Effector memory CD4-positive, alpha-beta T cell (primary cell): Measurements from ENCODE around the gene CNOT3.

Experiments used
- DNase-seq, 3 donors: peaks; one replicate each; pipeline ENCODE4 v3.0.0-alpha.2; 2020
- H3K27ac ChIP-seq: 2 replicates; pipeline ENCODE4 v1.7.0; 2013; ENCODE audit warnings: mild to moderate bottlenecking, low read length, moderate library complexity; ENCODE audit not compliant: insufficient read depth, poor library complexity, severe bottlenecking
- H3K27me3 ChIP-seq: replicated peaks from 2 replicates; pipeline ENCODE4 v1.7.0; 2013; ENCODE audit warnings: mild to moderate bottlenecking, low read length; ENCODE audit not compliant: insufficient read depth, control insufficient read depth, poor library complexity, severe bottlenecking
- H3K36me3 ChIP-seq: 2 replicates; pipeline ENCODE4 v1.7.0; 2013; ENCODE audit warnings: mild to moderate bottlenecking, low read length, moderate library complexity; ENCODE audit not compliant: control insufficient read depth, insufficient read depth
- H3K4me1 ChIP-seq: 2 replicates; pipeline ENCODE4 v1.7.0; 2013; ENCODE audit warnings: low read length, mild to moderate bottlenecking; ENCODE audit not compliant: control insufficient read depth, insufficient read depth, poor library complexity, severe bottlenecking
- H3K4me3 ChIP-seq: 2 replicates; pipeline ENCODE4 v1.7.0; 2013; ENCODE audit warnings: low read length, low read depth, mild to moderate bottlenecking; ENCODE audit not compliant: insufficient read depth, poor library complexity, severe bottlenecking
- H3K9me3 ChIP-seq: 2 replicates; pipeline ENCODE4 v1.7.0; 2013; ENCODE audit warnings: mild to moderate bottlenecking, low read length, moderate library complexity; ENCODE audit not compliant: control insufficient read depth

Gene CNOT3

GRCh38 chr19:54136086-54136863 is 1.3 kb upstream of the CNOT3 start:
- no peak for DNase-seq
- Histone ChIP-seq H3K27me3 (no peaks in the 10 kb centered on the region), H3K9me3 (no peaks in the 10 kb centered on the region), H3K4me1 (peaks cover 33% of the 10 kb centered on the region), H3K27ac (peak overlapping the region; percentile 56), H3K4me3 (peak overlapping the region; percentile 55), H3K36me3 (peaks cover 13% of the 10 kb centered on the region)

- peak; percentile 99 to 100 (median 99) for DNase-seq
- H3K27ac ChIP-seq, result peak overlapping the region; percentile 97
- peaks cover 33% of the 10 kb centered on the region for H3K4me1 ChIP-seq
- no peaks in the 10 kb centered on the region for H3K27me3 ChIP-seq
- peak overlapping the region; percentile 88 for H3K4me3 ChIP-seq
- peaks cover 15% of the 10 kb centered on the region for H3K36me3 ChIP-seq
- no peaks in the 10 kb centered on the region for H3K9me3 ChIP-seq
These were observed 481 bp upstream of the CNOT3 start for GRCh38 chr19:54136864-54137698.

DNA sequence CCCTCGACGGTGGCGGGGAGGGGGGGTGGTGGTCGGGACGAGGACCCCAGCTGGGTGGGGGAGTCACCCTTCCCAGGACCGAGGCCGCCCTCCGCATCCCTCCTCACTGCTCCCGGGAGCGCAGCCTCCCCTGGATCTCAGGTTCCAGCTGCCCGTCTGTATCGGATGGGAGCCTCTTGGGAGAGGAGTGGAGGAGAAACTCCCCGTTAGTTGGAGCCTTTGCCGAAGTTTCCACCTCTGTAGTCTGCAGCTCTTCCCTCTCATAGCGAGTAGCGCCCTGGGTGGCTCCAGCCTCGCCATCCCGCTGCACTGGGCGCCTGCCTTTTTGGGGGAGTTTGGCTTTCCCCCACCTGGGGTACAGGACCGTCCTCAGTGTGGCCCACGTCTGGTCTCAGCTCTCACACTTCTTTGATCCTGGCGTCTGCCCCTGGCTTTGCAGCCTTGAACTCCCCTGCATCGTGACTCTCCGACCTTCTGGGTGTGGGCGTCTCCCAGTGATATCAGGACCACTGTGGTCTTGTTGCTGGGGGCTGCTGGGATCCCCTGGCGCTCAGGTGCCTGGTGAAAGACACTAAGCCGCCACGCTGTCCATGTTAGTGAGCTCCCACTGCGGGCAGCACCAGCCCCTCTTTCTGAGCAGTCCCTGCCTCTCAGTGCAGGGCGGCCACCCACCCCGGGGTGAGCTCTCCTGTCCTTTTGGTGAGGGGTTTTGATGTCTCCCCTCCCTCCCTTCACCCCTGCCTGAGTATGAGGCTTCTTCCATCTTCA is 1.1 kb downstream of the CNOT3 start:
- Histone ChIP-seq H3K36me3 (peaks cover 30% of the 10 kb centered on the region), H3K4me3 (peak overlapping the region; percentile 88), H3K27me3 (no peaks in the 10 kb centered on the region), H3K4me1 (peaks cover 33% of the 10 kb centered on the region), H3K27ac (peak overlapping the region; percentile 97), H3K9me3 (no peaks in the 10 kb centered on the region)
- DNase-seq, result no peak

- no peak overlapping the region for H3K27ac ChIP-seq
- peaks cover 57% of the 10 kb centered on the region for H3K36me3 ChIP-seq
These were observed 3.8 kb downstream of the CNOT3 start for GRCh38 chr19:54141356-54141755.

DNA sequence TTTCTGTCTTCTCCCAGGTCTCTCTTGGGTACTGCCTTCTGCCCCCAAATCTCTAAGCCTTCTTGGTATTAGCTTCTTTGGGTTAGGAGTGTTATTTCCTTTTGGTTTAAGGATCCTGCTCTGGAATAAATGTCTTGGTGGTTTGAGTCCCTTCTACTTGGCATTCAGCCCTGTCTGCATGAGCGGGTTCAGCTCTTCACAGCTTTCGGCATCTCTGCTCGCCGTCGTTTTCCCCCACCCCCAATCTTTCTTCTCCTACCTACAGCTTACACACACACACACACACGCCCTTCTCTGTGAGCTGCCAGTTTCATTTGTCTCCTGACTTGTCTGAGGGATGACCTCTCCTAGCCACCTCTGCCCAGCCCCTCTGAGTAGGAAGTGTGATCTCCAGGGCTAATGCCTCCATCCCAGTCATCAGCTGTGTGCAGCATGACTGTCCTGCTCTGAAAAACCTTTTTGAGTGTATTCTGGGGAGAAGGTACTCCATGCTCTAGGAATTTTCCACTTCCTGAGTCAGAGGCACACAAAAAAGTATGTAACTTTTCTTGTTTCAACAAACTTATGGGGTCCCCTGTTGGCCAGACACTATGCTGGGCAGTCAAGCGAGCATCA is 4.7 kb downstream of the CNOT3 start:
- Histone ChIP-seq H3K4me3 (no peak overlapping the region), H3K36me3 (peaks cover 66% of the 10 kb centered on the region), H3K27ac (no peak overlapping the region), H3K9me3 (no peaks in the 10 kb centered on the region), H3K4me1 (peaks cover 26% of the 10 kb centered on the region), H3K27me3 (no peaks in the 10 kb centered on the region)
- no peak for DNase-seq

More at GRCh38 chr19:54141356-54141755, 3.8 kb downstream of the CNOT3 start:
- Histone ChIP-seq H3K27me3 (no peaks in the 10 kb centered on the region), H3K9me3 (no peaks in the 10 kb centered on the region), H3K4me1 (peaks cover 27% of the 10 kb centered on the region), H3K4me3 (no peak overlapping the region)
- DNase-seq, result no peak

GRCh38 chr19:54145541-54146158 is 8.1 kb downstream of the CNOT3 start:
- H3K4me3 ChIP-seq, result no peak overlapping the region
- H3K36me3 ChIP-seq, result peaks cover 96% of the 10 kb centered on the region
- no peaks in the 10 kb centered on the region for H3K4me1 ChIP-seq
- H3K9me3 ChIP-seq, result no peaks in the 10 kb centered on the region
- no peak for DNase-seq
- no peak overlapping the region for H3K27ac ChIP-seq
- no peaks in the 10 kb centered on the region for H3K27me3 ChIP-seq

DNA sequence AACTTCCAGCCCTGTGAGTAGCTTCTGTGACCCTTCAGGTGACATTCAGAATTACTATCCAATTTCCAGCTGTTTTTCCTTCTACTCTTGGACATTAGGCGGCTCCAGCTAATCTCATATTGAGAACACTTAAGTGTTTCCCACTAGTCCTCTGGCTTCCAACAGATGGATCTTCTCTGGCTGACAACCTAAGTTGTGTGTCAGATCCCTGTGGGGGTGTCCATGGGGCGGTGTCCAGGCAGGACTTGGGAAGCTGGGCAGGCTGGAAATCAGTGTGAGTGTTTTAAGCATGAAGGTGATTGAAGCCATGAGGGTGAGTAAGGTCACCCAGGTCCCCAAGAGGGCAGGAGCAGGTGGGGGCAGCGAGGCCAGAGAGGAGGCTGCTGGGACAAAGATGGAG is 10.1 kb downstream of the CNOT3 start:
- Histone ChIP-seq H3K27ac (no peak overlapping the region), H3K4me1 (no peaks in the 10 kb centered on the region), H3K36me3 (peaks cover 96% of the 10 kb centered on the region), H3K27me3 (no peaks in the 10 kb centered on the region), H3K4me3 (no peak overlapping the region), H3K9me3 (no peaks in the 10 kb centered on the region)
- DNase-seq, result no peak

- H3K9me3 ChIP-seq, result no peaks in the 10 kb centered on the region
- no peak for DNase-seq
- H3K36me3 ChIP-seq, result peaks cover 96% of the 10 kb centered on the region
- H3K27ac ChIP-seq, result no peak overlapping the region
- H3K4me1 ChIP-seq, result no peaks in the 10 kb centered on the region
- H3K4me3 ChIP-seq, result no peak overlapping the region
- H3K27me3 ChIP-seq, result no peaks in the 10 kb centered on the region
These were observed 10.6 kb downstream of the CNOT3 start for GRCh38 chr19:54148158-54148557.

GRCh38 chr19:54149021-54149812 is 11.7 kb downstream of the CNOT3 start:
- Histone ChIP-seq H3K27ac (no peak overlapping the region), H3K4me3 (no peak overlapping the region), H3K4me1 (no peaks in the 10 kb centered on the region), H3K36me3 (peaks cover 96% of the 10 kb centered on the region), H3K9me3 (no peaks in the 10 kb centered on the region), H3K27me3 (no peaks in the 10 kb centered on the region)
- no peak for DNase-seq
